HUDEP-2 (cell line): ENCODE results near the gene PSMD1.

Experiments
- DNase-seq, 76 experiments: peaks; one replicate each; lab custom pipeline; 2025; ENCODE audit not compliant: unreplicated experiment in 76 of 76; lab: John Stamatoyannopoulos, UW

Gene PSMD1

DNA sequence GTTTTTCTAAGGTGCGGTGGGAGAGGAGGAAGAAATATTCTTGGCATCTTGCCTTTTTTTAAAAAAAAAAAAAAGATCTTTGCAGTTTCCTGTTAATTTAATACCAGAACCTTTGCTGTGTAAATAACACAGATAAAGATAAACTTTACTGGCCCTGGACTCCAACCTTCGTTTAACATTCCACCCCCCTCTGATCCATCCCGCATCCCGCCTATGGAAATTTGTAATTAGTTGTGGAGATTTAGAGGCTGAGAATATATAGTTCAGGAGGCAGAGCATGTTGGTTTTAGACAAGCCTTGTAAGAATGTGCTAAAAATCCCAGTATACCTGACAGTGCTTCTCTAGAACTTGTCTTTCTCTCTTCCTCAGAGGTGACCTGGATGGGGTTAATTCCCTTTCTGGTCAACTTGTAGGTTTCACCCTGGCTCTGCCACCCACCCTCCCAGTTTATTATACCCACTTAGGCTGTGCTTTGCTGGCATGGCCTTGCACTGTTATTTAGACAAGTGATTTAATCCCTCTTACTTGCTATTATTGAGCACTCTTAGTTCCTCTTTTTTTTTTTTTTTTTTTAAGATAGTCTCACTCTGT lies 22.3 kb upstream of the PSMD1 start:
- no peak for DNase-seq

DNA sequence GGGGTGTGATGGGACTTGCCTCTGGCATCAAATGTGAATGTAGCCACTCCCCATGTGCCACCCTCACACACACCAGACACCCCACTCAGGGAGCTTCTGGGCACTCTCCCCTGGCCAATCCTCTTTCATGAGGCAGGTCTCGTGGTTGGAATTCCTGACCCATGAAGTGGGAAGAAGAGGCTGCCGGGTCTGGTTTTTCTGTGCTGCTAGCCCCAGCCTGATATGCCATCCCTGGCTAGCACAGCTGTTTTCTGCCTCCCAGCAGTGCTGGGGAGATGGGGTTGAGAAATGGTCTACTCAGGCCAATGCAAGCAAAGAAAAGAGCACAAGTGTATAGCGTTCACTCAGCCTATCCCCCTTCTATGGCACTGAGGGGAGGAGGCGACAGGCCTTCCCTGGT lies 20.5 kb upstream of the PSMD1 start:
- DNase-seq: no peak

DNA sequence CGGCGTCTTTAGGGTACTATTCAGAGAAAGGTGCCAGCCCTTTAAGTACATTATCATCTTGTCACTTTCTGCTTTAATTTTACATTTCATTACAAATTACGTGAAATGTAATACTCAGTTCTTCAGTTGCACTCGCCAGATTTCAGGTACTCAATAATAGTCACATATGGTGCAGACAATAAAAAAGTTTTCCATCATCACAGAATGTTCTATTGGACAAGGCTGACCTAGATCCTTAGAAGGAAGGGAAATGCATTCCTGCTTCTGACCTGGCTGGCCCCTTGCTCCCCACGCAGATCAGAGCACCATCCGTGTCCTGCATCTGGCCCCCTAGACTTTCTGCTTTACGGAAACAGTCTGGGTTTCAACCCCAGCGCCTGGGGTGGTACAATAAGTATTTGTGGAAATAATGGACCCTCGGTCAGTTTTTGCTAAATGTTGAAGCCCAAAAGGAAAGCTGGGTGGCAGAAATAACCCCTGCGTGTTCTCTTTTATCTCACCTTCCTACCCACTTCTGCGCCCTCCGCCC lies 20.0 kb upstream of the PSMD1 start:
- DNase-seq: no peak

DNA sequence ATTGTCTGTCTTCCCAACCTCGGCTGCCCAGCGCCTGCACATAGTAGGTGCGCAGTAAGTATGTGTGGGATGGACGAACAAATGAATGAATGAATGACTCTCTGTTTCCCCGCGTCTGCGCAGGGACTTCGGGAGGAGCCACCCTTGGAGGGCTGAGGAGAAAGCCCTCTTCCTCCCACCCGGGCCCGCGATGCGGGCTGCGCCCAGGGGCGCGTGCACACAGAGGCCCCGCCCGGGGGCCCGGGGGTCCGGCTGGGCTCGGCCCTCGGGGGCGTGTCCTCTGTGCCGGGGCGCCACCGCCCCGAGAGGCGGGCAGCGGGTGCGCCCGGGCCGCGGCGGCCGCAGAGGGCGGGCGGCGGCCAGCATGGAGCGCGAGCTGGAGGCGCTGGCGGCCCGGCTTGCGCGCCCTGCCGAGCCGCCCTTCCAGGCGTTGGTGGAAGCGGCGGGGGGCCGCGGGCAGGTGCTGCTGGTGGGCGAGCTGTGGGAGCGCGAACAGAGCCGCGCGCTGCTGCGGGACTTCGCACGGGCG lies 19.4 kb upstream of the PSMD1 start, which contains the start of gene C2orf72:
C2orf72 (plus strand) TSS at position 322 of the 529 bp plus-strand sequence; CDS start at position 365, 43 bp downstream.
- no peak for DNase-seq

DNA sequence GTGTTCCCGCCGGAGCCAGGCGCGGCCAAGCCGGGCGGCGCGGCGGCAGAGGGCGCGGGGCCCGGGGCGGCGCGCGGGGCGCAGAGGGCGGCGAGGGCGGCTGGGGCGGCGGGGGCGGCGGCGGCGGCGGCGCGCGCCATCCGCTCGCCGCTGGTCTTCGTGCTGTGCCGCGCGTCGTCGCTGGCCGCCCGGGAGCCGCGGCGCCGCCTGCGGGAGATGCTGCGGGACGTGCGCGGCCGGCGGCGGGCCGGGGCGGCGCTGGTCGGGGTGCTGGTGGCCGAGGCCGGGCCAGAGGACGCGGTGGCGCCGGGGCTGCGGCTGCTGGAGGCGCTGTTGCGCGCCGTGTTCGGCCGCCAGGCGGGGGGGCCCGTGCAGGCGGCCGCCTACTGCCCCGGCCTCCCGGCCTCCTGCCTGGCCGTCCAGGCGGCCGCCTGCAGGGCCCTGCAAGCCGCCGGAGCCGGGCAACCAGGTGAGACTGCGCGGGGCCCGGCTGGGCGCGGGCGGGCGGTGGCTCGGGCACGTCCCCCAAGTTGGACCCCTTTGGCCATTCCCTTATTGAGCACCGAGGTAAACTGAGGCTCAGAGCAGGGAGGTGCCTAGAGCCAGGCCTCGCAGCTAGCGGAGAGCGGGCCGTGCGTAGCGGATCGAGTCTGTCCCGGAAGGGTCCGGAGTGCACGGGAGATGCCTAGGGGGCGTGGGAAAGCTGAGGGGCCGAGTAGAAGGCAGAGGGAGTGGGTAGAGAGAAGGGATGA lies 18.8 kb upstream of the PSMD1 start:
- DNase-seq: peak in 1 of 76 experiments; percentile 4

DNA sequence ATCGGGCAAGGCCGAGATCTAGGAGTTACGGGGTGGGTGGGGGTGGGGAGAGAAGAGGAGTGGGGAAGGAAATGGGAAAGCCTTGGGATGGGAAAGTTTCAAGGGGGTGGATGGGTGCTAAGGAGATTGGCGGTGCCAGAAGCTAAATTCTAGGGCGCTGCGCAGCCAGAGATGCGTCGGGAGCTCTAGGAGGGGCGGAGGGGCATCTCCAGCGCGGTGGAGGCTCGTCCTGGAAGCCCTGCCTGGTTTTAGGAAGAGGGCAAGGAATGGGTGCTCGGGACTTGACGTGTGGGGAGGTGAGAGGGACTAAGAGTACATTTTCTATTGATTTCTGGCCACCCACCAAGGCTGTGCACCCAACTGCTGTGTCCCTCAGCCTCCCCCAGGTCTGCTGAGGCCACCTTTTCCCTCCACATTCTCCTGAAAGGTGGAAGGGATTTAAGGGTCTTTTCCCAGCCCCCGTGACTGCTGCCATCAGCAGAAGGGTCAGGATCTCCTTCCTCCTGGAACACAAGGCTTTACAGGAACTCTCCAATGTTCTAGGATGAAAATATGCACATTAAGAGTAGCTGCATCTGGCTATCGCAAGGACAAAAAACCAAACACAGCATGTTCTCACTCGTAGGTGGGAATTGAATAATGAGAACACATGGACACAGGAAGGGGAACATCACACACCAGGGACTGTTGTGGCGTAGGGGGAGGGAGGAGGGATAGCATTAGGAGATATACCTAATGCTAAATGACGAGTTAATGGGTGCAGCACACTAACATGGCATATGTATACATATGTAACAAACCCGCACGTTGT lies 18.0 kb upstream of the PSMD1 start:
- no peak for DNase-seq

DNA sequence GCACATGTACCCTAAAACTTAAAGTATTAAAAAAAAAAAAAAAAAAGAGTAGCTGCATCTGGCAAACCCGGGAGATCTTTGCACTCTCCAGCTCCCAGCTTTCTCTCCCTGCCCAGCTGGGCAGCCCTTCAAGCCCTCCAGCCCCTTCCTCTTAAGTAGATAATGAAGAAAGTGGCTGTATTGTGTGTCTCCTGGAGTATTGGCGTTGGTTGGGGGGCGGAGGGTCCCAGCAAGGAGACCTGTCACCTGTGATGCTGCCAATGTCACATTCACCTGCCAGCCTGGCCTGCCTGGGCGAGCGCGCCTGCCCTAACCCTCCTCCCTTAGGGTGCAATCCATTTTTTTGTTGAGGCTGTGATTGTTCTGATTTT lies 17.4 kb upstream of the PSMD1 start:
- DNase-seq: no peak

DNA sequence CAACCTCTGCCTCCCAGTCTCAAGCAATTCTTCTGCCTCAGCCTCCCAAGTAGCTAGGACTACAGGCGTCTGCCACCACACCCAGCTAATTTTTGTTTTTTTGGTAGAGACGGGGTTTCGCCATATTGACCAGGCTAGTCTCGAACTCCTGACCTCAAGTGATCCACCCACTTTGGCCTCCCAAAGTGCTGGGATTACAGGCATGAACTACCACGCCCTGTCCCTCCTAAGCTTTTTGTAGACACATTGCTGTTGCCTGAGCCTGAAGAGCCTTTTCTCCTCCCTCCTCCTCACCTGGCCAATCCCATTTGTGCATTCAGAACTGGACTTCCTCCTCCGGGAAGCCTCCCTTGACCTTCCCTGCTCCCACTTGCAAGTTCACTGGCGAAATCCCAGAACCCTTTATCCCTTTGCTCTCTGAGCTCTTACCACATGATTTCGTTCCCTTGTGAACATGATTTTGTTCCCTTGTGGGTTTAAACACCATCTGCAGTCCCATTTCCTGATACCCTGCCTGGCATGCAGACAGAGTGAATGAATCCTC lies 16.8 kb upstream of the PSMD1 start:
- DNase-seq: no peak

DNA sequence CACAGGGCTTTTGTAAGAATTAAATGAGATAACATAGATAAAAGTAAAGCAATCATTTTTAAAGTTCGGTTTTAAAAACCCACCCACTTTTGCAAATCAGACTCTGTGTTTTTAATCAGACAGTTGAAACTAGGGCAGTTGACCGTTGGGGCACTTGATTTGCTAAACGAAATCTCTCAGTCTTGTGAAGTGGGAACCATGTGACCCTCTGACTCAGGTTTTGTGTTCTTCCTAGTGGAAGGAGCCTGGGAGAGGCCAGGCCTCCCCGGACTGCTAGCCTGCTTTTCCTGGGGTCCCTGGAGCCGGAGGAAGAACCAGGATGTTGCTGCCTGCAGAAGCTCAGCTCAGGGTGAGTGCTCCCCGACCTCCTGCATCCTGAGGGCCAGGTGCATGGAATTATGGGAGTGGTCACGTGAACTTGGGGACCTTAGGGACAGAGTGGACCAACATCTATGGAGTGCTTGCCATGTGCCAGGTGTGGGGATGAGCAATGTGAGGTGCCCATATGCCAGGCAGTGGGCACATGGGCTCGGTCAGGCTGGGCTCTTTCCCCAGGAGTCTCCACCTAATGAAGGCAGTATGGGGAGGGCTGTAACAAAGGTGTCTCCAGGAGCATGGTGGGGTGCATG lies 15.5 kb upstream of the PSMD1 start:
- DNase-seq: no peak

DNA sequence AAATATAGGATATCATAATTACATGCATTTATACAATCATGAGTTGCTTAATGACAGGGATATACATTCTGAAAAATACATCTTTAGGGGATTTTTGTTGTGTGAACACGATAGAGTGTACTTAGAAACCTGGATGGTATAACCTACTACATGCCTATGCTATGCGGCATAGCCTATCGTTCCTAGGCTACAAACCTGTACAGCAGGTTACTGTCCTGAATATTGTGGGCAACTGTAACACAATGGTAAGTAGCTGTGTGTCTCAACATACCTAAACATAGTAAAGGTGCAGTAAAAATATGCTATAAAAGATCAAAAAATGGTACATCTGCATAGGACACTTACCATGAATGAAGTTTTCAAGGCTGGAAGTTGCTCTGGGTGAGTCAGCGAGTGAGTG lies 12.9 kb upstream of the PSMD1 start:
- no peak for DNase-seq

DNA sequence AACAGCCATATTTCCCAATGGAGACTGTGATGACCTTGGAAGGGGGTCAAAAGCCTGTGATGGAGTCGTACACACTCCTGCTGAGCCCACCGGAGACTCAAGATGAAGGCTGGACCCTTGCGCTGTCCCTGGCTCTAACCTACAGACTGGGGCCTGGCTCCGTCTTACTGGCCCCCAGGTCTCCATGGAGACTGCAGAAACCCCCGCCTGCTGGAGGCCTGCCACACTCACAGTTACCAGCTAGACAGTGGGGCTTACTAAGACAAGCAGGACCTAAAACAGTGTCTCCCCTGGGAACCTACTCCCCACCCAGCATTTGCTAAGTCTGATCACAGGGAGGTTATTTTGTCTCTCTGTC lies 9.8 kb upstream of the PSMD1 start:
- no peak for DNase-seq

DNA sequence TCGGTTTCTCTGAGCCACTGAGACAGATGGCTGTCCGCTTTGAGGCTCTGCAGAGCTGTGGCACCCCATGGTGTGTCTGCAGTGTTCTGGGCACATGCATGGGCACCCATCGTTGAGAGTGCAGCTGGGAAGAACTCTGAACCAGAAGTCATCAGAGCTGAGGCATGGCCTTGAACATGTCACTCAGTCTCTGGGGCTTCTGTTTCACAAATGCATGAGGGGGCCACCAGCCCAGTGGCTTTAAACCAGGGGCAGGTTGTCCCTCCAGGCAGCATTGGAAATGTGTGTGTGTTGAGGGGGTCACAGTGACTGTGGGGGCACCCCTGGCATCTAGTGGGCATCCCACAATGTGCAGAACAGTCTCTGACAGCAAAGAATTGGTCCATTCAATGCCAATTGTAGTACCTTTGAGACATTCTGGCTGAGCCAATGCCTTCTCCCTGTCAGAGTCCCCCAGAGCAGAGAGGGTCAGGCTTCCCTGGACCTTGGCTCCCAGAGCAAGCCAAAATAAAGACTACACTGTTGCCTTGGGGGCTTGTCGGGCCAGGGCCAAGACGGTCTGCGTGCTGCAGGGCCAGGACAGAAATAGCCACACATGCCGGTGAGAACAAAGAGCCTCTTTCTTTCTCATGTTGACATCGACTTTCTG lies 9.3 kb upstream of the PSMD1 start:
- DNase-seq: no peak

DNA sequence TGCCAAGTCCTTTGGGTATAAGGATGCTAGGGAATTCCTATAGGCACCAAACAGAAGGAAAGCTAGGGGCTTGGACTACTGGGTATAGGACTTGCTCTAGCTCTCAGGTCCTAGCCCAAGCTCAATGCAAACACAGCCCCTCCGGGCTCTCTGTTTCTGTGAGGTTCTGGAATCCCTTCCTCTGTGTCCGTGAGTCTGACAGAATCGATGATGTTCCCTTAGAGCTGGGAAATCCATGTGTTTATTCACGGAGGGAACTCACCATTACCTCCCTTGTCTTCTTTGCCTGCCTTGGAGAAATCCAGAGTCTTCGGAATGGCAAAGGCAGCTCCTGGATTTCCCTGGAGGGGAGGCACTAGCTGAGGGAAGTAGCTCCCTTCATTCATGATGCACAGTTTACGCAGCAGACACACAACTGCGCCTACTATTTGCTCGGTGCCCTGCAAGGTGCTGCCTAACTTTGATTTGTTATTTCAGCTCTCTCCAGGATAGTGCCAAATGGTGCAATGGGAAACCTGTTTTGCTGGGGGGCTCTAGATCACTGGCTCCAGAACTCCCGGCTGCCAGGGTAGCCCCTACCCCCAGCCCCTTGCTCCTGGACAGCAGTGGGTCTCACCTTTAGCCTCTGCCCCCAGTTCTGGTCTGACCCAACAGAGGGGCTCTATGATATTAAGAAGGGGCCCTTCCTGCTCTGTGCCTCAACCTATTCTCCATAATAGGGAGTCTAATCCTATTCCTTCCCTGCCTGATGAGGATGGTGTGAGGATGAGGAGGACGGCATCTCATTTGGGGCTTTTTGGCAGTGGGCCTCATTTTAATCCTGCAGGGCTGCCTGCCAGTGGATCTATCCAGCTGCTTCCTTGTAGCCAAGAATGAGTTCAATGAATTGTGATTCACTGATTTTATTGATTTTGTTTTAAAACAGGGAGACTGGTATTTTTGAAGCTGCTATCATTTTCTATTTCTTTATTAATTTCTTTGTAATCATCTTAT lies 8.4 kb upstream of the PSMD1 start:
- no peak for DNase-seq

DNA sequence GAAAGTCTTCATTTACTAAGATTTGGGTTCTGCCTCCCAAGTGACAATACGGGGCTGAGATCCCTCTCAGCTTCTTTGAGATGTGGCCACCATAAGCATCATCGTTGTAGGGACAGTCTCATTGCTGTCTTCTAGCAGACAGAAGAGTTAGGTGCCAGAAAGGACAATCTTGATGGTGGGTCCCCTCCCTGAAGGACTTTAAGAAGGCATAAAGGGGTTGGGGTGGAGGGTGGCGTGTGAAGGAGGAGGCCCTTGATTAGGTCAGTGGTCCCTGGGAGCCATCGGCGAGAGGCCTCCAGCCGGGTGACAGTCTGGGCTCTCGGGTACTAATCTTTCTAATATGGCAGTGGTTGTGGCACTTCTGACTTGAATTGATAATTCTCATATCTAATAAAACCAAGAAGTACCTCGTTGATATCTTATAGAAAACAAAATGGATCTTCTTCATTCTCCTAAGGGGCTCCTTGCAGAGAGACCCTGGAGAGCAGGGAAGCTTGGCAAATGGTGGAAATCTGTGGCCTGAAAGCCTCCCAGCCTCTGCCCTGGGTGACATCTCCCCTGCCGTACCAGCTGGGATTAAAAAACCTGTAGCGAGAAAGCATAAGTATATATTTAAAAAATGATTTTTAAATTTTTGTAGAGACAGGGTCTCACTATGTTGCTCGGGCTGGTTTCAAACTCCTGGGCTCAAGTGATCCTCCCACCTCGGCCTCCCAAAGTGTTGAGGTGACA lies 7.2 kb upstream of the PSMD1 start:
- DNase-seq: no peak

DNA sequence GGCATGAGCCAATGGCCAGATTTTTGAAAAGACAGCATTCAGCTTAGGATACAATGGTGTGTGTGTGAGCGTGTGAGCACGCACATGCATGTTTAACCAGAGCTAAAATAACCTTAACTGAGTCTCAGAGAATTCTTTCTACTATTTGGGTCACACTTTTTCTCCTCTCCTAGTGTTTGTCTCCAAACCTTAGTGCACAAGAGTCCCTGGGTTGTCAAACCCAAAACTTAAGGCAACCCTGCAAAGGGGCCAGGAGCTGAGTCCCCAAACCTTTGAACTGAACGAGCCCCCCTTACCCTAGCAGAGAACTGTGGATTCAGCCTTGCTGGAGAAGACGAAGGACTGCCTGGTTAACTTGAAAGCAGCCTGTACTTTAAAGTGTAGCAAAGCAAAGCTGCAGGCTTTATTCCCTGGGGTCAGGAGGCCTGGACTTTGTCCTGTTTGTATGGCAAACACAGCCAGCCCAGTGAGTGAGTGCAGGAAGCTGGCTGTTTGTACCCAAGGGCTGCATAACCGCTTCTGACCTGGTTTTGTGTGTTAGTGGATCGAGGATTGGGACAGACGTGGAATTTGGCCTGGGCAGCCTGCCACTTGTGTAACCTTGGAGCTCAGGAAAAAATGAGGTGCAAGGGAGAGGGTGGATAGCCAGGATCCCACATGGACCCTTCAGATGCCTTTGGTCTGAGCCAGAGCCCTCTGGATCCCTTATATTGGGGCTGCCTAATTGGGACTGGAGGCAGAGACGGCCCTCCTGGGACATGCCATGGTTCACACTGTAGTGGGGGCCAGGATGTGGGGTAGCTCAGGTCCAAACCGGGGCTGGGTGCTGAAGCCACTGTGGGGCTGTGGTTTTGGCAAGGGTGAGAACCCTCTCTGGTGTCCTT lies 6.4 kb upstream of the PSMD1 start:
- DNase-seq: no peak

DNA sequence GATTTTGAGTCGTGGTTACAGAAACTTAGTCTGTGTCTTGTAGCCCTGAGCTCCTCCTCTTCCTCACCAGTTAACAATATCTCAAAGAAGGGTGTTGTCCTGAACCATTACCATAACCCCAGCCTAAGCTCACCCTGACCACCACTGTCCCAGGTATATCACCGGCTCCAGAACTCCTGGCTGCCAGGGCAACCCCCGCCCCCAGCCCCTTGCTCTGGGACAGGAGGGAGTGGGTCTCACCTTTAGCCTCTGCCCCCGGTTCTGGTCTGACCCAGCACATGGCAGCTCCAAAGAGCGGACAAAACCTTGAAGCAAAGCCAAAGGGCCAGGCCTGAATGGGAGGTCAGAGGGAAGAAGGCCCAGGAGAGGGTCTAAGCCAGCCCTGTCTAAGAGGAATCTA lies 5.6 kb upstream of the PSMD1 start:
- no peak for DNase-seq
